GM18505 (cell line): ENCODE measurements around the gene C10orf90.

Source experiments
- ATAC-seq: cut with Tn5 transposase; IDR thresholded peaks from one replicate; pipeline ENCODE4 v1.9.1; 2021; ENCODE audit not compliant: unreplicated experiment
- POLR2A ChIP-seq: IDR thresholded peaks from 4 replicates; pipeline ENCODE4 v1.6.1; 2011; ENCODE audit warnings: borderline replicate concordance; ENCODE audit not compliant: insufficient read depth, insufficient read length; ENCODE audit errors: extremely low read depth

C10orf90 gene

GRCh38 chr10:126423732-126424491 lies 246.6 kb downstream of the C10orf90 start:
- ATAC-seq: no peak
- TF ChIP-seq POLR2A: no peak

- ATAC-seq: no peak
- TF ChIP-seq POLR2A: no peak
Measured at GRCh38 chr10:126422567-126422966, 247.9 kb downstream of the C10orf90 start.

GRCh38 chr10:126421756-126422256 lies 248.7 kb downstream of the C10orf90 start:
- ATAC-seq: no peak

GRCh38 chr10:126420567-126421300 lies 249.8 kb downstream of the C10orf90 start:
- TF ChIP-seq POLR2A: no peak
- no peak for ATAC-seq

More at GRCh38 chr10:126421756-126422256, 248.7 kb downstream of the C10orf90 start:
- TF ChIP-seq POLR2A: no peak

- TF ChIP-seq POLR2A: no peak
- no peak for ATAC-seq
Measured at GRCh38 chr10:126417220-126417825, 253.2 kb downstream of the C10orf90 start.

- no peak for TF ChIP-seq POLR2A
- no peak for ATAC-seq
Measured at GRCh38 chr10:126409821-126410220, 260.7 kb downstream of the C10orf90 start.

- no peak for TF ChIP-seq POLR2A
- ATAC-seq: no peak
Measured at GRCh38 chr10:126408953-126409641, 261.4 kb downstream of the C10orf90 start.

- no peak for TF ChIP-seq POLR2A
- ATAC-seq: no peak
Measured at GRCh38 chr10:126407831-126408230, 262.7 kb downstream of the C10orf90 start.

GRCh38 chr10:126405239-126405775 lies 265.2 kb downstream of the C10orf90 start:
- no peak for ATAC-seq
- TF ChIP-seq POLR2A: no peak

GRCh38 chr10:126402721-126403695 lies 267.5 kb downstream of the C10orf90 start:
- no peak for TF ChIP-seq POLR2A
- no peak for ATAC-seq

GRCh38 chr10:126400641-126401040 lies 269.9 kb downstream of the C10orf90 start:
- no peak for TF ChIP-seq POLR2A
- no peak for ATAC-seq

GRCh38 chr10:126398924-126399323 lies 271.6 kb downstream of the C10orf90 start:
- TF ChIP-seq POLR2A: no peak

More at GRCh38 chr10:126398924-126399323, 271.6 kb downstream of the C10orf90 start:
- ATAC-seq: no peak
